Measurements from ENCODE around the gene TPP1. TPM values are rescaled to one million over a fixed set of nuclear protein-coding genes. Genes with fewer than 3 reads are reported as not detected.

TPP1 gene
- total and polyA plus RNA-seq, 10 of the 15 experiments (the other 5 are each of a cell fraction or from before 2014, with no cell fraction given): 7.5 to 64.6 (median 38.3) TPM

- TF ChIP-seq SMARCA5 (IDR thresholded peaks at IDR 0.05) (peak; percentile 76; the same call in 1 of the 2 replicates), HDGF (IDR thresholded peaks at IDR 0.05) (peak; percentile 81; the same call in 1 of the 2 replicates), CBX5 (IDR thresholded peaks at IDR 0.05; ENCODE audit: low read depth) (peak; percentile 39; the same call in 1 of the 2 replicates), LARP7 (IDR thresholded peaks at IDR 0.05) (peak; percentile 83), RUNX3 (IDR thresholded peaks at IDR 0.05; ENCODE audit: low read length) (peak; percentile 54), PKNOX1 (IDR thresholded peaks at IDR 0.05) (peak; percentile 66), CHD2 (IDR thresholded peaks at IDR 0.05; ENCODE audit: borderline replicate concordance, low read depth, low read length) (peak; percentile 78), PAX5 (IDR thresholded peaks at IDR 0.05; ENCODE audit: borderline replicate concordance, low read depth, low read length) (peak; percentile 48; the same call in 1 of the 2 replicates), ZNF217 (IDR thresholded peaks at IDR 0.05) (no peak)
Observed at GRCh38 chr11:6612213-6613041, 6.8 kb downstream of the TPP1 start, which contains the start of gene TAF10 (continued).

GRCh38 chr11:6611963-6612212 lies 7.3 kb downstream of the TPP1 start:
- Histone ChIP-seq H3K79me2 (ENCODE audit: control insufficient read depth, insufficient read depth, low read length) (peaks cover 27% of the 10 kb centered on the region), H3K9me3 (replicated peaks; ENCODE audit: control insufficient read depth, insufficient read depth, low read length) (no peaks in the 10 kb centered on the region), H3K4me1 (ENCODE audit: control insufficient read depth, insufficient read depth, low read length) (peaks cover 26% of the 10 kb centered on the region), H3K4me3 (peak overlapping the region; percentile 87), H3K9ac (ENCODE audit: control insufficient read depth, insufficient read depth, low read length) (peak overlapping the region; percentile 95), H3K36me3 (ENCODE audit: control insufficient read depth in 2 of 2, insufficient read depth in 2 of 2, low read length in 1 of 2) (peaks cover 23 to 34% of the 10 kb centered on the region in 2 experiments), H3K27ac (ENCODE audit: control insufficient read depth, insufficient read depth) (peak overlapping the region; percentile 99), H3K27me3 (replicated peaks in 1 of 2; ENCODE audit: control insufficient read depth in 2 of 2, insufficient read depth in 2 of 2, low read length in 1 of 2) (no peaks in the 10 kb centered on the region), H4K20me1 (ENCODE audit: control insufficient read depth, insufficient read depth) (no peaks in the 10 kb centered on the region), H3K4me2 (ENCODE audit: control insufficient read depth, insufficient read depth) (no peak overlapping the region), H2AFZ (ENCODE audit: control insufficient read depth, low read depth, low read length) (no peak overlapping the region)
- WGBS (ENCODE audit: insufficient coverage, insufficient replicate concordance, low lambda C conversion rate, missing lambda C conversion rate): 0% methylated on average over 18 of the region's 36 CpGs
- ChIA-PET POLR2A (interaction anchor here (0.6 to 7.2 kb wide), 14 partner anchors 8 to 133 kb away, joined by 3 to 85 read pairs (median 5); partner anchors contain the start of genes ARFIP2, ILK, MRPL17 and TIMM10B), SMC1A (ENCODE audit: uncharacterized antibody, unreplicated experiment) (interaction anchor here (0.8 to 3.1 kb wide), 7 partner anchors 8 to 134 kb away, joined by 3 to 24 read pairs (median 3); partner anchors contain the start of genes ILK and MRPL17), RAD21 (ENCODE audit: unreplicated experiment) (interaction anchor here (0.7 to 1.9 kb wide), 10 partner anchors 7 to 131 kb away, joined by 3 to 21 read pairs (median 3); partner anchors contain the start of genes ARFIP2, MRPL17 and TIMM10B), CTCF (interaction anchor here (0.7 to 2.7 kb wide), 8 partner anchors 10 to 85 kb away, joined by 3 to 18 read pairs (median 3); partner anchors contain the start of gene MRPL17)
- no peak for DNase-seq (ENCODE audit: low read depth, low spot score)
- intact Hi-C loops (cut with micrococcal nuclease; ENCODE audit: unreplicated experiment) (loop anchor here (2.0 to 10.0 kb wide), 4 partner anchors 55 to 913 kb away; partner anchors contain the start of gene MRPL17), in situ Hi-C loops (cut with MboI) (loop anchor here (10.0 kb wide), 1 partner anchor 913 kb away; no protein-coding TSS in a partner anchor)
- FAIRE-seq: no peak
- ATAC-seq: no peak
- BruUV-seq (replicated peaks): no TSS peak
- no peak for TF ChIP-seq SREBF1 (IDR thresholded peaks at IDR 0.05; ENCODE audit: low read length)
- TF ChIP-seq SUPT20H (IDR thresholded peaks at IDR 0.05; ENCODE audit: borderline replicate concordance, control insufficient read depth, low read depth, low read length): no peak
- peak; percentile 71; the same call in 1 of the 2 replicates for TF ChIP-seq ZSCAN29 (IDR thresholded peaks at IDR 0.05)
- no peak for TF ChIP-seq POLR2A (IDR thresholded peaks at IDR 0.05; ENCODE audit: low read depth, low read length)
- TF ChIP-seq GATAD2B (conservative IDR thresholded peaks at IDR 0.05; ENCODE audit: low read depth): 0 out of 2 replicates have a peak, but pooled peaks have one; percentile 75
- no peak for TF ChIP-seq HCFC1 (IDR thresholded peaks at IDR 0.05; ENCODE audit: low read length)
- peak; percentile 21; the same call in 1 of the 2 replicates for TF ChIP-seq BRCA1 (IDR thresholded peaks at IDR 0.05; ENCODE audit: low read depth, low read length)
- no peak for TF ChIP-seq CEBPB (IDR thresholded peaks at IDR 0.05; ENCODE audit: borderline replicate concordance in 1 of 2, low read depth in 2 of 2, low read length in 2 of 2)
- no peak for TF ChIP-seq EGR1 (IDR thresholded peaks at IDR 0.05; ENCODE audit: borderline replicate concordance in 1 of 2, low read depth in 2 of 2, low read length in 2 of 2)
- TF ChIP-seq CBX5 (IDR thresholded peaks at IDR 0.05; ENCODE audit: low read depth): no peak
- no peak for TF ChIP-seq MTA3 (IDR thresholded peaks at IDR 0.05; ENCODE audit: borderline replicate concordance, low read length)
- no peak for TF ChIP-seq SMC3 (IDR thresholded peaks at IDR 0.05; ENCODE audit: borderline replicate concordance, low read length)
- no peak for TF ChIP-seq EZH2 (IDR thresholded peaks at IDR 0.05; ENCODE audit: borderline replicate concordance, control insufficient read depth, low read depth, low read length)
- no peak for TF ChIP-seq SIX5 (IDR thresholded peaks at IDR 0.05; ENCODE audit: low read depth, low read length, severe bottlenecking)

Data from GM12878 (cell line).